HT-29 (cell line): Measurements from ENCODE around the gene KMT2C. TPM values are rescaled to one million over a fixed set of nuclear protein-coding genes. Genes with fewer than 3 reads are reported as not detected.

Source experiments
- DNase-seq: peaks from one replicate; pipeline ENCODE4 v3.0.0-alpha.2; 2015; ENCODE audit warnings: low spot score
- small RNA-seq: library from RNA; depleted of rRNA; stranded (forward); fragments of <200 nt; gene quantifications from one replicate; pipeline ENCODE3, GENCODE V24; 2014
- total RNA-seq: library from RNA; depleted of rRNA; stranded (reverse); fragments of >200 nt; shearing (Covaris generic); gene quantifications from 2 replicates; pipeline ENCODE4 v1.2.3, GENCODE V29; 2014; rRNA removed

The KMT2C gene
- total RNA-seq, 1 experiment from 2014 or later, result 35.0 TPM

- DNase-seq, result no peak
Measured at GRCh38 chr7:152108359-152108758, 327.4 kb downstream of the KMT2C start.

- no peak for DNase-seq
Measured at GRCh38 chr7:152107945-152108344, 327.9 kb downstream of the KMT2C start.

- DNase-seq, result no peak
Measured at GRCh38 chr7:152106990-152107389, 328.8 kb downstream of the KMT2C start.

- DNase-seq, result no peak
Measured at GRCh38 chr7:152105205-152105604, 330.6 kb downstream of the KMT2C start.

GRCh38 chr7:152103691-152104090 lies 332.1 kb downstream of the KMT2C start:
- no peak for DNase-seq

GRCh38 chr7:152103066-152103465 lies 332.7 kb downstream of the KMT2C start:
- no peak for DNase-seq

GRCh38 chr7:152097330-152097729 lies 338.5 kb downstream of the KMT2C start:
- DNase-seq, result no peak

- DNase-seq, result no peak
Measured at GRCh38 chr7:152095771-152096170, 340.0 kb downstream of the KMT2C start.

- DNase-seq, result no peak
Measured at GRCh38 chr7:152093717-152094116, 342.1 kb downstream of the KMT2C start.

- DNase-seq, result no peak
Measured at GRCh38 chr7:152090747-152091146, 345.1 kb downstream of the KMT2C start.

GRCh38 chr7:152089183-152089582 lies 346.6 kb downstream of the KMT2C start:
- no peak for DNase-seq

GRCh38 chr7:152086513-152086912 lies 349.3 kb downstream of the KMT2C start:
- no peak for DNase-seq

GRCh38 chr7:152085131-152085530 lies 350.7 kb downstream of the KMT2C start:
- DNase-seq, result no peak

Small RNAs within 50 kb of the gene (small RNA-seq; reads per million reads assigned to genes)
- gene AC104692.1 (not detected), gene AC104692.2 (not detected), gene RF00019 (not detected)

Other genes with a start within 250 kb of the KMT2C start
- gene XRCC2, start 240.1 kb upstream of the KMT2C start, total RNA-seq, result 9.1 and 10.4 TPM in 2 replicates